HG03025 (cell line): ENCODE data around the gene MYBBP1A.

Experiments used
- ATAC-seq: cut with Tn5 transposase; IDR thresholded peaks from one replicate; pipeline ENCODE4 v1.9.1; 2021; ENCODE audit warnings: mild to moderate bottlenecking, moderate library complexity; ENCODE audit not compliant: unreplicated experiment, low FRiP score

Gene MYBBP1A

DNA sequence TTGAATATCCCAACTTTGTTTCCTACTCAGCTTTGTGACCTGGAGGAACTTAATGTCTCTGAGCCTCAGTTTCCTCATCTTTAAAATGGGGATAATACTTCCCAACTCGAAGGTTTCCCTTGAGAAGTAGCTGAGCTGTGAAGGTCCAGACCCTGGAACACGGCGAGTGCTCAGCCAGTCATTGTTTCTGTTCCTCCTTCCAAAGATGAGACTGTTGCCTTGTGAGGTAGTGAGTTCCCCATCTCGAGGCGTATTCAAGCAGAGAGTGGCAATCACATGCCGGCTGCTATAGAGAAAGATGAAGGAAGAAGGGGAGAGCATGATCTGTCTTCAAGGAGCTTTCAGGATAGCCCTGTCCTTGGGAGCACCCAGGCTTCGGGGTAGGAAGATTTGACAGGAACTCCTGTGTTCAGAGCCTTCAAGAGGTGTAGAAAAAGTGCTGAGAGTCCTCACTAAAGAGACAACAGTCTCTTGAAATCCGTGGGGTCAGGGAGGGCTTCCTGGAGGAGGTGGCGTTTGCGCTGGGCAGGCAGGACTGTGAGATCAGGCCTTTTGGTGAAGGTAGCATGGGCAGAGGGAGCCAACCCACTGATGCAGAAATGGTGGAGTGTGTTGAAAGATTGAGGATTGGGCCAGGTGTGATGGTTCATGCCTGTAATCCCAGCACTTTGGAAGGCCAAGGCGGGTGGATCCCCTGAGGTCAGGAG is 29.3 kb downstream of the MYBBP1A start:
- no peak for ATAC-seq

DNA sequence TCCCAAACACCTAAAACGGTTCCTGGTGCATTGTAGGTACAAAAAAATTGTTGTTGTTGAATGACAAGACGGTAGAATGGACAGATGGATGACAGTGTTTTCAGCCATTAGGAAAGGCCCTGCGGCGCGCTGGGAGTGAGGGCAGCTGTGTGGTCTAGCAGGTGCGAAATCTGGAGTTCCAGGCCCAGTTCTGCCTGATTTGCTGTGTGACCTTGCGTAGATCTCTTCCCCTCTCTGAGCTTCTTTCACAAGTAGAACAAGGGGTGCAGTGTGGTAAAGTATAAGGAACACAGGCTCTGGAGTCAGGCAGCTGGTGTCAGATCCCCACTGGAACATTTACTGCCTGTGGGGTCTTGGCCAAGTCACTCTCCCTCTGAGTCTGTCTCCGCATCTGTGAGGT is 31.2 kb downstream of the MYBBP1A start:
- no peak for ATAC-seq

DNA sequence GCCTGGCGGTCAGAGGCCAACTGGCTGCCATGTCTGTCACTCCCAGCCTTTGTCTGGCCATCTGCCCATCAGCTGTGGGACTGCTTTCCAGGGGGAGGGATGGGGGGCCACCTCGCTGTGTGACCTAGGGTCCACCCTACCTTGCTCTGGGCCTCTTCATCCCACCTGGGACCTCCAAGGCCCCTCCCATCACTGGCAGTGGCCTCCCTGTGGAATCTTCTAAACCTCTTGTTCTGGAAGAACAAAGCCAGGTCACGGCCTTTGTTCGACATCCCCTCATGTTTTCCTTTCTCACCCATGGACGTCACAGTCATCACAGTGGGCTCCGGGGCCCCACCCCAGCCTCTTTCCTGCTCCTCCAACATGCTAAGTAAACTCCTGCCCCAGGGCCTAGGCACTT is 32.5 kb downstream of the MYBBP1A start:
- no peak for ATAC-seq

DNA sequence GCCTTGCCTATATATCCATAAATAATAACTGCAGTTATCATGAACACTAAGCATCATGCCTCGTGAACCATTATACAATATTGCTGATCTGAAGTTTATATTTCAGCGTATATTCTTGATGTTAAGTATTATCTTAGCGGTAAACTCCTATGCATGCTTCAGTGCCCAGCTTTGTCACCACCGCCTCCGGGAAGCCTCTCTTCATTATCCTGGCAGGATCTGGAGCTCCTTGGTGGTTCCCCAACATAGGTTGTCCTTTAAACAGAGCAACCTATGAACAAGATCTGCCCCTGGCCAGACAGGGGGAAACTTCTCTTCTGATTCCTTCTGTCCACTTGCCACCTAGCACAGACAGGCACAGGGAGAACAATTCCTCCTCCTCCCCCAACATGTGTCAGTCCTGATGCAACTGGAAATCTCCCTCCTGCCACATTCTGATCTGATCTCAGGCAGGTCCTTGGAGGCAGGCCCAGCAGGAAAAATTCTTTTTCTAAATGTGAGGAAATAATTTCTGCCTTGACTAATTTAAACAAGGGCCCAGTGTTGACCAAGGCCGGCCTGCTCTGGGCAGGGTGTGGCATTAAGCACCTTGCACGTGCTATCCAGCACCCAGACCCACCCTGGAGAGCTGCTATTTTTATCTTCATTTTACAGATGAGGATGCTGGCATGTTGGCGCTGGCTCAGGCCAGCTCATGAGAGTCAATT is 34.1 kb downstream of the MYBBP1A start:
- ATAC-seq: no peak

DNA sequence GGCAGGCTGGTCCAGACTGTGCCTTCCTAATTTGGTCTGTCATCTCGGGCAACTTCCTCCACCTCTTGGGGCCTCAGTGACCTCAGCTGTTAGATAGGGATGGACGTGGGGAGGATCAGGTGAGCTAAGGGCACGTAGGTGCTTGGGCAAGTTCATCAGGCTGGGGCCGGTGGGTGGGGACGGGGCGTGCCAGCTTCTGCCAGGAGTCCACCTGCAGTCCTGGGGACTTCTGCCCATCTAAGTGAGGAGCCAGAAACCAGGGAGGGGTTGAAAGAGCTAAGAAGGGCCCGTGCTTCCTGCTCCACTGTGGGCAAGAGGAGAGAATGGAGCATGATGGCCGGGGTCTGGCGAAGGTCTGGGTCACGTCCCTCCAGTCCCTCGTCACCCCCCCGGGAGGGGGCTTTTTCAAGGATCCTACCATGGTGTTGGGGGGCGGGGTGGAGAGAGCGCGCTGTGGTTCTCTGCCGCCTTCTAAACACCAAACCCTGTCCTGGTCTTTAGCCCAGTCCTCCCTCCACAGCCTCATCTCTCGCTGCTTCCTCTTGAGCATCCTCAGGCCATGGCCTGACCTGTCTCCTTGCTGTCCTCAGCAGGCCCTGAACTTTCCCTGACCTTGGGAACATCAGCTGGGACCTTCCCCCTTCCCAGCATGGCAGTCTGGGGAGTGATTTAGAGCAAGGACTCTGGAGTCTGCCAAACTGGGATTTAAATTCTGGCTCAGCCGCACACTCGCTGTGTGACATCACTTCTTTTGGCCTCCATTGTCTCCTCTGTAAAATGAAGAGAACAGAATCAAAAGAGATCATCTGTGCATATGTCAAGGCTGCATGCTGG is 34.9 kb downstream of the MYBBP1A start:
- ATAC-seq: no peak

DNA sequence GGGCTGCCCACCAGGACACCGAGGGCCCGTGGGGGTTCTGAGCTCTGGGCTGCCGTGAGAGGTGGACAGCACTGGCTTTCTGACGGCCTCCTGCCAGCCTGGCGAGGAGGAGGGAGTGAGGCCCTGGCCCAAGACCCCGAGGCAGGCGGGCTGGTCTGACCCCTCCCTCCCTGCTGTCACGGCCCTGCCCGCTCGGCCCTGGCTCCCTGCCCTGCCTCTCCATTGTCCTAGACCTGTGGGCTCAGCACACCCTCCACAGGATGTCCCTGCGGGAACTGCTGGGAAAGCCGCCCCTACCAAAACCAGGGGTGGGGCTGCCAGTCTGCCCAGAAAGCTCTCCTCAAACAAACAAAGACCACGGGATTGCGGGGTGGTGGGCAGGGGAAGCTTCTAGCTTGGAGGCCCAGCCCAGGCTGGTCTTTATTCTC is 35.8 kb downstream of the MYBBP1A start:
- ATAC-seq: no peak

DNA sequence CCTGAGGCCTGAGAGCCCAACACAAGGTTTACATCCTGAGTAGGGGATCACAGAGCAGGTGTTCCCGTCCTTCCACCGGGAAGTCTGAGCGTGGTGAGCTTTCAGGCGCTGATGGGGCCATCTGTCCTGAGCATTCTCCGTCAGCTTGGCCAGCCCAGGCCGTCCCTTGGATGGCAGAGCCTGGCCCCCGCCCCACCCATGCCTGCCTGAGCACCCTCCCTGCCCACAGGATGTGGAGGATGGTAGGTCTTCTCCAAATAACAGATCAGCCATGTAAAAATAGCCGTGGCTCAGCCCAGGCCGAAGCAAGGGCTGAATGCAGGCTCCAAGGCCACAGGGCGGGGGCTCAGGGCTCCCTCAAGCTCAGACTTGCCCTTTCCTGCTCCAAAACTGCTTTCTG is 36.3 kb downstream of the MYBBP1A start:
- ATAC-seq: no peak

DNA sequence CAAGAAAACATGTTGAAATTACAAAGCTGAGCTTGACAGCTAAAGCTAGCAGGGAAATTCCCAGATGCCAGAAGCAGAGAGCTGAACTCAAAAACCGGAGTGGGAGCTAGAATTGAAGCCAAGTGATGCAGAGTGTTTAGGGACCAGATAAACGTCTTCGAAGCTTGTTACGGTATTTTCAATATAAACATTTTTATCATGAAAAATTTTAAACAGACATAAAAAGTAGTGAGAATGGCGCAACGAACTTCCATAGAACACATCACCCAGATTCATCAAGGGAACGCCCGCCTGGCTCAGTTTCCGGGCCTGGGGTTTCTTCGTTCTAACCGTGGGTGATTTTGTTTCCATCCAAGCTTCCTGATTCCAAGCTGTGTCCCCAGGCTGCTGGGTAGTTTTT is 38.4 kb downstream of the MYBBP1A start:
- ATAC-seq: no peak

DNA sequence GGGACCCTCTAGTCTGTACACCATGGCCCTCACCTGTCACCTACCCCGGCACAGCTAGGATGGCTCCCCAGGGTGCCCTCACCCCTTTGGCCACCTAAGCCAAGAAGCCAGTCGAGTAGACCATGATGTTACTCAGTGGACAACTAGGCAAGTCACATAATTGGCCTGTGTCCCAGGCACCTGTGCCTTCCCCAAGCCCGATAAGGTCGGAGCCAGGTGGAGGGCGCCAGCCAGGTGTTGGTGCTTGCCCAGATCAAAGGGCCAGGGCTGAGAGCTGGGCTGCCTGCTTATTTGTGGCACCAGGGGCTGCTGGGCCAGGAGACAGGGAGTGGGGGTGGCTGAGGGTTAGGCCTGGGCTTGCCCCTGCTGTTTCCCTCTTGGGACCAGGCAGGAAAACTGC is 39.7 kb downstream of the MYBBP1A start:
- ATAC-seq: no peak

DNA sequence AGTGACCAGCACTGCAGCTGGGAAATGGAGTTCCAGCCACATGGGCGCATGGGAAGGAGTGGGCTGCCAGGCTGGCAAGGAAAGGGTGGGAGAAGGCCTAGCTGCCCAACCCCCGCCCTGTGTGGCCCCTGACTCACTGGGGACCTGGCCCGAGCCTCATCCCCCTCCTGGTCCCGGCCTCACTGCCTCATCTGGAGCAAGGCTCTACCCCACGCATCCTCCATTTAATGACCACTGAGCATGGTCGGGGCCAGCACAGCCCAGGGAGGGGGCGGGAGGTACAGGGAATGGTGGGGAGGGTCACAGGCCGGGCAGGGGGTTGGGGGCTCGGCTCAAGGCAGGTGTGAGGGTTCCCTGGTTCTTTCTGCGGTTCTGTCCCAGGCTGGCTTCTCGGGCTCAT is 40.4 kb downstream of the MYBBP1A start:
- ATAC-seq: no peak

DNA sequence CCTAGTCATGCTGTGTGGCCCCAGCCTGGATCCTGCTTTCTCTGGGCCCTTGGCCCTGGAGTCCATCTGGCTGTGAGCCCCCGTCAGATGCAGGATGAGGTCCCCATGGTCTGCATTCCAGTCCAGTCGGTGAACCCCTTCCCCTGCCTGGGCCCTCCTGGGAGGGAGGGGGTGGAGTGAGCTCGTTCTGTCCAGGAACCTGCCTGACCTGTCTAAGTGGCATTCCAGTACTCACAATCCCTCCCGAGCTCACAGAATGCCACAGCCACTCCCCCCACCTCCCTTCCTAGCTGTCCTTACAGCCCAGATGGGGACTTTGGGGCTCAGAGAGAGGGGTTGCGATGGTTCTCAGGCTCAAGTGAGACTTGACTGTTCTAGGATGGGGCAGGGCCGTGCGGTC is 41.0 kb downstream of the MYBBP1A start:
- no peak for ATAC-seq

DNA sequence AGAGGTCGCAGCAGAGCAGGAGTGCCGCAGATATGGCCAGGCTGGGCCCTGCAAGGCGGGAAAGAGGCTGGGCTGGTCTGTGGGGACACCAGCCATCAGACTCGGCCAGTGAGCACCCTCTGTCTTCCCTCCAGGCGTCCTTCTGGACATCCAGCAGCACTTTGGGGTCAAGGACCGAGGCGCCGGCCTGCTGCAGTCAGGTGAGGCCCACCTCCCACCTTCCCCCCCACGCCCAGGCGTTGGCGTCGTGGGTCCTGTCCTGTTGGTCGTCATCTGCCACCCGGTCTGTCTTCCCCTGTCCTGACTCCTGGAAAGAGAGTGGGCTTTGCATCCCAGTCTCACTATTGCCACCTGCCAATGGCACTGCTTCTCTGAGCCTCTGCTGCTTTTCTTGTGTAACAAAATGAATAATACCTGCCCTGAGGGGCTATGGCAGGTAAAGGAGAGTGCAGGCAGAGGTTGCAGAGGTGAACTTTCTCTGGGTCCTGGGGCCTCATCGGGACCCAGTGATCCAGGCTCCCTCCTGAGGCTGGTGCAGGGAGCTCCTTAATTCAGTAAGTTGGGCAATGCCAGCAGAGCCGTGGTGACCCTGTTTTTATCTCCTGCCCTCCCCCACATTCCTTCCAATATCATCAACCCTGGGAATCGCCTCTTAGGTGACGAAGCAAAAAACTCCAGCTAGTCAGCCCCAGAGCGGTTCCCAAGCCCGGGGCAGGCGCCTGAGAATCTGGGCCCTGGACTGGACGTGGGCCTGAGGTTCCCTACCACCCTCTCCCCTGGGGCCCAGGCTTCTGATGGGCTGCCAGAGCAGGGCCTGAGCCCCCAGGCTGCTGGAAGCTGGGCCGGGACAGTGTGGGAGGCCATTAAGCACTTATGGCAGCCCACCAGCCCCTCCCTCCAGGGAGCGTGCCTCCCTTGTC is 41.8 kb downstream of the MYBBP1A start:
- ATAC-seq: no peak

DNA sequence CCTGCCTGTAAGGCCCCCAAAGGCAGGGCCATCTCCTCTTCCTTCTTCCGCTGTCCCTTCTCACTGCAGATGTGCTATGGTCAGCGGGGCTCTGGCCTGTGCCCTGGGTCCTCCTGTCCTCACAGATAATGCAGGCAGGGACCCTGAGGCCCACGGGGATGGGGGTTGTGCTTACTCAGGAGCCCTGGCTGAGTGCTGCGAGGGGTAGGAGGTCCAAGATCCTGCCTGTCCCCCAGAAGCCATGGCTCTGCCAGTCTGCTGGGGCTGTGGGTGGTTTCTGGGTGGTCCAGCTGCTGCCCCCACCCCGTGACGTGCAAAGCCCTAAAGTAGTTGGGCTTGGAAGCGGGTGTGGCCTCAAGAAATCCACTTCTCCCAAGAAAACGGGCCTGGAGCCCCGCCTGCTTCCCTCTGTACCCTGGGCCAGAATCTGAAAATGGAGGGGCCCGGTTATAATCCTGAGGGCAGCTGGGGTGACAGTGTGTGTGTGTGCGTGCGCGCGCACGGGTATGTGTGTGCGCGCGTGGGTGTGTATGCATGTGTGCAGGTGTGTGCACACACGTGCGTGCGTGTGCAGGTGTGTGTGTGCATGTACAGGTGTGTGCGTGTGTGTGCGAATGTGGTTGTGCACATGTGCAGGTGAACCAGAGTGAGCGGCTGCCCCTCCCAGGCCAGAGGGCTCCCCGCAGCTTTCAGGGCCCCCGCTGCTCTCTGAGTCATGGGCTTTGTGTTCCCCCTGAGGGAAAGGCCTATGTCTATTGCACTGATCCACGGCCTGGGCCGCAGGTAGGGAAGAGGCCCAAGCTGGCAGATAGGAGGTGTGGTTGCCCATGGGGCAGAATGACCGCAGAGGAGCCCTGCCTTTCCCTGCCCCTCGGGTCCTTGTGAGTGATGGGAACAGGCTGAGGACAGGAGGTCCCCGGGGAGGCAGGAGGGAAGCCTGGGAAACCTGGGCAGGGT is 42.8 kb downstream of the MYBBP1A start:
- no peak for ATAC-seq

DNA sequence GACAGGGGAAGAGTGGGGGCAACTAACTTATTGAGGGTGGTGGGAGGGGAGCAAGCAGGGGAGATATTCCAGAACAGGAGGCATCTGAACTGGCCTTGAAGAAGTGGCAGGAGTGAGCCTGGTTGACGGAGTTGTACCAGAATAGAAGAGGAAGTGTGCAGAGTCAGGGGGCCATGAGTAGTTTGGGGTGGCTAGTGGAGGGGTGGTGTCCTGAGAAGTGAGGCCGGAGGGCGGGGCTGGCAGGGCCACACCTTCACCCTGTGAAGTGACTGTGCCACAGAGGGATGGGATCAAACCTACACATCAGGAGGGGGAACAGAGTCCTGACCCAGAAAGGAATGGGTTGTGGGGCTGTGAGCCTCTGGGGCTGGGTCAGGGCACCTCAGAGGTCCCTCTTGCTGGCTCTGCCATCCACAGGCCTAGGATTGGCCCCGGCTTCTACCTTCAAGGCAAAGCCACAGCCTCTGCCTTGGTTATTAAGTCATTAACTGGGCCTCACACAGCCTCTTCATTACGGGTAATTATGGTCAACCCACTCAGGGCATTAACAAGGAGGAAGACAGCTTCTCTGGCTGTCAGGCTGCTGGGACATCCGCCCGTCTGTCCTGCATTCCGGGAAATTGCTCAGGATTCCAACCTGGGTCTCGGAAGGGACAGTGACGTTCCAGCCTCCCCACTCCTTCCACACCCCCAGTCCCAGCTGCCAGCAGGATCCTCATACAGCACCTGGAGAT is 43.8 kb downstream of the MYBBP1A start:
- no peak for ATAC-seq

DNA sequence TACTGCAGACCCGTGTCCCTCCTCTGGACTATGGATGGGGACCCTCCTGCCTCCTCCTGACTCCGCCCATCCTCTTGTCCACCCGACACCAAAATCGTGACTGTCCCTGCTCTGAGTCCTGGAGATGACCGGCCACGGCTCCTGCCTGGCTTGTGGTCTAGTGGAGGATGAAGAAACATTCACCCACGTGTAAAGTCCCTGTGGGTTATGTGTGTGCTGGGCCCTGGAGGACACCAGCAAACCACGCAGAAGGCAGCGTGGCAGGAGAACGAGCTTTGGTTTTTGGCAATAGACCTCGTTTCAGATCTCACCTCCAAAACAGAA is 44.6 kb downstream of the MYBBP1A start:
- no peak for ATAC-seq

DNA sequence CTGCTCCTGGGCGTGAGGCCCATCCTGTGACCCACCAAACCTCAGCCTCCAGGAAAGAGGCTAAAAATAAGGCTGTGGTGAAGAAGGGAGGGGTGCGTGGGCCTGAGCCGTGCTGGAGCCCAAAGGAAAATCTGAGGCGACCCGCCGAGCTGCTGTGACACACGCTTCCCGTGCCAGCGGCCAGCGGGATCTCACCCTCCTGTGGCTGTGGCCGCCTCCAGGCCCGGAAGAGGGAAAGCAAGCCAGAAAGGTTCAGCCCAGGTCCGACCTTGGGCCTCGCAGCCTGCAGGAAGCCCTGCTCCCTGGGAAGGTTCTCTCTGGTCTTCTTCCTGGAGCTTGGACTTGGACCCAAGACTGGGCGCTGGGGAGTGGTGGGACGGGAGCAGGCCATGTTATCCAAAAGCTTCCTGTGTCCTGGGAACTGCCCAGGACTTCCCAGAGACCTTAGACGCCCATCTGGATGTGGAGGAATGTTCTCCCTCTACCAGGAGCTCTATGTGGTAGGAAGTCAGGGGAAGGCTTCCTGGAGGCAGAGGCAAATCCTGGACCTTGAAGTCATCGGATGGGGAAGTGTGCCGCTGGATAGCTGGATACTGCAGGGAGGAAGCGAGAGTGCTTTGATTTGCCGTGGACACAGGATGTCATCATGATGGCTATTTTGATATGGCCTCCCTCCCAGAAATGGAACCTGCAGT is 45.1 kb downstream of the MYBBP1A start:
- no peak for ATAC-seq

DNA sequence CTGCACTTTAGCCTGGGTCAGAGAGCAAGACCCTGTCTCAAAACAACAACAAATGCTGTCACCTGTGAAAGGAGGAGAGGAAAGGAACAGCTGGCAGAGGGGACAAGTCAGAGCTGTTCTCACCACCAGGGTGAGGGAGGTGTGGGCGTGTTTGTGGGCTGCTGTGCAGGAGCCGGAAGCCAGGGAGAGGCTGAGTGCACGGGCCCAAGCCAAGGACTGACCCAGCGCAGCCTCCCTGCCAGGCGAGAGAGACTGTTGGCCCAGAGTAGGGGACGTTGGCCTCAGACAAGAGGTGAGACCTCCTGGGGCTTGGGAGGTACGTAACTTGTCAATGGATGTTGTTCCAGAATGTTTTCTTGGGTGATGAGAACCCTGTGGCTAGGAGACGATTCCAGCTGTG is 45.8 kb downstream of the MYBBP1A start:
- ATAC-seq: no peak

DNA sequence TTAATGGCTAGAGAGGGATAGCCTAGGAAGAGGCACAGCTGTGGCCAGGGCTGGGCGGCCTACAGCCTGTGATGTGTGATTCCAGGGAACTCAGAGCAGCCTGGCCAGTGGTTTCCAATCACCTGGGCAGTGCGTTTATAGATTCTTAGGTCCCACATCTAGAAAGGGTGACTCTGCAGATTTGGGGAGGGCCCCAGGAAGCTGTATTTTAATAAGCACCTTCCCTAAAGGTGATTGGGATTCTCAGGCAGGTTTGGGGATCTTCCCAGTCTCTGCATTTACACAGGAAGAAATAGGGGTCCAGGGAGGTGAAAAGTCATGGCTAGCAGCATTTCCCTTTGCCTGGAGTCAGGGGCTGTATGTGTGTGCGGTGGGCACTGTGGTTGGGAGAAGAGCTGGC is 47.0 kb downstream of the MYBBP1A start:
- no peak for ATAC-seq
